Measurements from ENCODE around the gene PIH1D2. TPM values are rescaled to one million over a fixed set of nuclear protein-coding genes. Genes with fewer than 3 reads are reported as not detected.

Gene PIH1D2
- total and polyA plus RNA-seq, 2 of the 4 experiments (the other 2 are of a cell fraction), result 1.1 TPM

DNA sequence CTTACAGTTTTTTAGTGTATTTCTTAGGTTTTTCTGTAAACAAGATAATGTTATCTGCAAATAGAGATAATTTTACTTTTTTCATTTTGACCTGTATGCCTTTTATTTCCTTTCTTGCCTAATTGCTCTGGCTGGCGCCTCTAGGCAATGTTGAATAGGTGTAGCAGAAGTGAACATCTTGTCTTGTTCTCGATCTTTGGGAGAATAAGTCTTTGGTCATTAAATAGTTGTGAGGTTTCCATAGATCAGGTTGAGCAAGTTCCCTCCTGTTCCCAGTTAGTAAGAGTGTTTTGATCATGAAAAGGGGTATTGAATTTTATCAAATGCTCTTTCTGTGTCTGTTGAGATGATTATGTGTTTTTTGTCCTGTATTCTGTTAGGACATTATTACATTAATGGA lies 24.0 kb downstream of the PIH1D2 start:
- H3K27ac ChIP-seq (ENCODE audit: insufficient read depth, low read length), result no peak overlapping the region
- H2AK5ac ChIP-seq (ENCODE audit: low read depth, low read length), result no peak overlapping the region
- no peak overlapping the region for H3K23ac ChIP-seq (ENCODE audit: low read depth, low read length)
- peaks cover 22% of the 10 kb centered on the region for H3K36me3 ChIP-seq (ENCODE audit: control insufficient read depth, insufficient read depth, low read length)
- no peak overlapping the region for H3K4me3 ChIP-seq (ENCODE audit: insufficient read depth, low read depth, low read length)
- TF ChIP-seq, protein P1, sequence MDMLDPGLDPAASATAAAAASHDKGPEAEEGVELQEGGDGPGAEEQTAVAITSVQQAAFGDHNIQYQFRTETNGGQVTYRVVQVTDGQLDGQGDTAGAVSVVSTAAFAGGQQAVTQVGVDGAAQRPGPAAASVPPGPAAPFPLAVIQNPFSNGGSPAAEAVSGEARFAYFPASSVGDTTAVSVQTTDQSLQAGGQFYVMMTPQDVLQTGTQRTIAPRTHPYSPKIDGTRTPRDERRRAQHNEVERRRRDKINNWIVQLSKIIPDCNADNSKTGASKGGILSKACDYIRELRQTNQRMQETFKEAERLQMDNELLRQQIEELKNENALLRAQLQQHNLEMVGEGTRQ (IDR thresholded peaks at IDR 0.05; ENCODE audit: low read depth, low read length), result no peak
- TF ChIP-seq RAD21 (IDR thresholded peaks at IDR 0.05; ENCODE audit: low read length), result no peak
- TF ChIP-seq MXI1 (IDR thresholded peaks at IDR 0.05; ENCODE audit: borderline replicate concordance, low read depth, low read length), result no peak
- TF ChIP-seq, protein P2, sequence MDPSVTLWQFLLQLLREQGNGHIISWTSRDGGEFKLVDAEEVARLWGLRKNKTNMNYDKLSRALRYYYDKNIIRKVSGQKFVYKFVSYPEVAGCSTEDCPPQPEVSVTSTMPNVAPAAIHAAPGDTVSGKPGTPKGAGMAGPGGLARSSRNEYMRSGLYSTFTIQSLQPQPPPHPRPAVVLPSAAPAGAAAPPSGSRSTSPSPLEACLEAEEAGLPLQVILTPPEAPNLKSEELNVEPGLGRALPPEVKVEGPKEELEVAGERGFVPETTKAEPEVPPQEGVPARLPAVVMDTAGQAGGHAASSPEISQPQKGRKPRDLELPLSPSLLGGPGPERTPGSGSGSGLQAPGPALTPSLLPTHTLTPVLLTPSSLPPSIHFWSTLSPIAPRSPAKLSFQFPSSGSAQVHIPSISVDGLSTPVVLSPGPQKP (IDR thresholded peaks at IDR 0.05; ENCODE audit: borderline replicate concordance, low read depth, low read length), result no peak
- no peak for TF ChIP-seq FOS (IDR thresholded peaks at IDR 0.05; ENCODE audit: low read depth, low read length)
- TF ChIP-seq POLR2A (IDR thresholded peaks at IDR 0.05; ENCODE audit: low read depth, low read length), result no peak
- no peak for TF ChIP-seq CHD1 (IDR thresholded peaks at IDR 0.05; ENCODE audit: low read depth, low read length)
- no peak for TF ChIP-seq RCOR1 (IDR thresholded peaks at IDR 0.05; ENCODE audit: insufficient replicate concordance, low read length)
- TF ChIP-seq CEBPB (IDR thresholded peaks at IDR 0.05; ENCODE audit: low read depth, low read length), result no peak
- no peak overlapping the region for H2BK120ac ChIP-seq (ENCODE audit: low read depth, low read length)
- dilution Hi-C loops (cut with HindIII; ENCODE audit: low sequenced_read_pairs, unreplicated experiment), result no loop called here
- DNase-seq, result no peak
- H3K18ac ChIP-seq (ENCODE audit: low read depth, low read length), result no peak overlapping the region
- H3K79me1 ChIP-seq (ENCODE audit: low read depth in 1 of 2, low read length in 2 of 2), result peaks cover 0 to 10% of the 10 kb centered on the region in 2 experiments; a peak in 2 of 4 replicates
- no peak overlapping the region for H2AK9ac ChIP-seq (replicated peaks; ENCODE audit: low read depth, low read length, poor library complexity)
- H3K27me3 ChIP-seq (ENCODE audit: control insufficient read depth, insufficient read depth, low read length), result no peaks in the 10 kb centered on the region
- H2BK15ac ChIP-seq (ENCODE audit: low read depth, low read length), result no peak overlapping the region
- no peak for ATAC-seq (ENCODE audit: low read depth)
- H4K5ac ChIP-seq (ENCODE audit: low read depth, low read length), result no peak overlapping the region
- no peak overlapping the region for H4K91ac ChIP-seq (ENCODE audit: insufficient read depth, low read depth, low read length)
- in situ Hi-C loops (cut with MboI; ENCODE audit: low sequenced_read_pairs), result no loop called here
- H2AFZ ChIP-seq (replicated peaks; ENCODE audit: low read length, poor library complexity), result no peak overlapping the region
- BruUV-seq (replicated peaks), result no TSS peak
- no peak overlapping the region for H4K8ac ChIP-seq (ENCODE audit: low read depth in 2 of 2, low read length in 2 of 2)
- H3K9me1 ChIP-seq (ENCODE audit: insufficient read depth, low read length), result 0 out of 2 replicates have a peak, but pooled peaks cover 3% of the 10 kb centered on the region
- no peak overlapping the region for H3K4ac ChIP-seq (ENCODE audit: low read depth, low read length)
- 50% methylated on average over 2 of the region's 2 CpGs; no CpG with 5 or more reads in 1 of the 2 experiments for WGBS, 2 experiments (ENCODE audit: extremely low coverage in 2 of 2, insufficient read length in 1 of 2)
- intact Hi-C loops (cut with micrococcal nuclease), result no loop called here
- H2BK20ac ChIP-seq (ENCODE audit: low read depth, low read length), result no peak overlapping the region
- no peak overlapping the region for H3K56ac ChIP-seq (ENCODE audit: extremely low read depth, insufficient read depth, low read length)
- POLR2A ChIA-PET (ENCODE audit: unreplicated experiment), result no interaction called here
- CTCF ChIA-PET, result no interaction called here
- H3K9me3 ChIP-seq (ENCODE audit: control insufficient read depth, insufficient read depth, low read length), result no peaks in the 10 kb centered on the region
- no peak overlapping the region for H3K9ac ChIP-seq (ENCODE audit: low read depth, low read length)
- peaks cover 5% of the 10 kb centered on the region; the same call in 1 of the 2 replicates for H3K4me1 ChIP-seq (ENCODE audit: control insufficient read depth, insufficient read depth, low read length)
- no peak overlapping the region for H3K14ac ChIP-seq (replicated peaks; ENCODE audit: low read depth, low read length)
- no peak overlapping the region for H2BK5ac ChIP-seq (ENCODE audit: low read depth, low read length, poor library complexity, severe bottlenecking)
- no peak overlapping the region for H3K4me2 ChIP-seq (ENCODE audit: low read depth, low read length)
- H4K20me1 ChIP-seq (ENCODE audit: insufficient read depth, low read length), result peaks cover 3% of the 10 kb centered on the region; the same call in 1 of the 2 replicates
